Limb (tissue), 2 donors: Measurements from ENCODE around the gene C19orf12.
A peak's percentile ranks its signal among the peaks of the same experiment; 100 is the strongest.

Source experiments
- DNase-seq, 2 donors: peaks; one replicate each; pipeline ENCODE4 v3.0.0-alpha.2; 2016; ENCODE audit errors: extremely low spot score in 2 of 2

The C19orf12 gene

DNA sequence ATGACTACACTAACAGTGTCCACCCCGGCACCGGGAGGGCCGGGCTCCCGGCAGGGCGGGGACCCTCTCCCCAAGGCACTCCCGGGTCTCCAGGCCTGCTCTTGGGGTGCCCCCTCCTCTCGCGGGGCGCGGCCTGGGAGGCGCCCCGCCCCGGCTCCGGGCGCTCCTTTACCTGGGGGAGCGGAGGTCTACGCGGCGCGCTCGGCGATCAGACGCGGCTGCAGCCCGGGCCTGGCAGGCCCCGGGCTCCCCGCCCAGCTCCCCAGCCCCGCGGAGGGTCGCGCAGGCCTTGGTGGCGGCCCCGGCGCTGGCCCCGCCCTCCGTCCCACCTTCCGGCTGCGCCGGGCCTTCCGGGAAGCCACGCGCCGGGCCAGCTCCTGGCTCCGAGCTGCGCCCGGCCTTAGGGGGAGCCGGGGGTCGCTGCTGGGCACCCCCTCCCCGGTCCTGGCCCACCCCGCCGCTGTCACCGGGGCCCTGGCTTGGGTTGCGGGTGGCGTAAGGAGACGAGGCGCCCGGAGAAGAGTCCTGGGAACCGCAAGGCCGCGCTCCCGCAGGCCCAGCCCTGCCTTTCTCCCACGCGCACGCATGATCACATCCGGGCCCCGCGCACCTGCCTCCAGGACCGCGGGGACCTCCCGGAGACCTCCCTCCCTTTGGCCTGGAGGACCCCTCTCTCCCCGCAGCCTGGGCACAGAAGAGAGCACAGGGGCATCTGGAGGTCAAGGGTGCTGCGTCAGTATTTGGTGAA, at the start of gene C19orf12:
C19orf12 (minus strand) TSS at position 309 of the 748 bp plus-strand sequence. CDS start 6,848 bp downstream, outside the sequence.
- DNase-seq, result peak; percentile 63 to 83

DNA sequence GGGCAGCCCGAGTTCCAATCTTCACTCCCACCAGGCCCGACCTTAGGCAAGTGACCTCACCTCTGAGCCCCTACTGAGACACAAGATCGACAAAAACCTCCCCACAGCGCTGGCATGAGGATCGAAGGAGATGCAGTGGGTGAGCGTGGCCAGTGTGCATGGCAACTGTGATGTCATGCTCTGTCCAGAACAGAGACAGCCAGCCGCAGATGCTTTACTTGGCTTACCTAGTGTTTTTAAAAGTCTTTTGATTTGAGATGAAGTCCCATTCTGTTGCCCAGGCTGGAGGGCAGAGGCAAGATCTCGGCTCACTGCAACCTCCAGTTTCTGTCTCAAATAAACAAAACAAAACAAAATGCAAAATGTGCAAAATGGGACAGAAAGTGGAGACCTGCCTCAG, 49.3 kb upstream of the C19orf12 start:
- no peak for DNase-seq

DNA sequence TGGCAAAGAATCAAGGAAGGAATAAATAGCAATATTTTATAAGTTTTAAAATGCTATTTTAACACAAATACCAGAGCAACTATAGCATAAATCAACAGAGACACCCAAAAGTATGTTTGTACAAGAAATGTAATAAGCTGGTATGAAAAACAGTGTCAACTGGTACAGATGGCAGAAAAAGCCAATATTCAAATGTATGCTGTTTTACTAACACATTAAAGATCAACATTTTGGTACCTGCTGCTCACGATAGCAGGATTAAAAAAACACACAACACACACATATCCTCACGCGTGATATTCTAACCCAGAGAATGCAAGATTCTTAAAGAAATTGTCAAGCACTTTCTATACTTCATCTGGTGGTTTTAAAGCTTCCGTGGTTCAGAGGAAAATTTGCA, 48.1 kb upstream of the C19orf12 start:
- no peak for DNase-seq

DNA sequence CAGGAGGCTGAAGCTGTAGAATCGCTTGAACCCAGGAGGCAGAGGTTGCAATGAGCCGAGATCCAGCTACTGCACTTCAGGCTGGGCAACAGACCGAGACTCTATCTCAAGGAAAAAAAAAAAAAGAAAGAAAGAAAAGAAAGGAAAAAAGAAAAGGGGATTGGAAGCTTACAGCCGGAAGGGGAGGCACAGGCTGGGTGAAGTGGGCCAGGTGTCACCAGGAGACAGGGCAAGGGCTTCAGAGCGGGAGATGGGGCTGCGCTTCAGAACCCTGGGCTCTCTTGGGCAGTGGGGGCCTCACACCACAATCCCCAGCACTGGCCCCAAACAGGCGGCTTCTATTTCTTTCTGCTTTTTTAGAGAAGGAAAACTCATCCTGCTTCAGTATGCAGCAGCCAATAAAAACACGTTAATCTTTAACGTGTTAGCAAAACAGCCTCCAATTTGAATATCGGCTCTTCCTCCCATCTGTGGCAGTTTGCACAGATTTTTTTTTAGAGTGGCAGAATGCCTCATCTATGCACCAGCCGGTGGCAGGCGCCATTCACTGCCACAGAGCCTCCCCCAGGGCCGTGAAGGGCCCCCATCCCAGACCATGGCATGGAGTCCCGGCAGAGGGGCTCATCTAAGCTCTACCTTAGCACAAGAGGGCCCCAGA, 46.6 kb upstream of the C19orf12 start:
- no peak for DNase-seq

DNA sequence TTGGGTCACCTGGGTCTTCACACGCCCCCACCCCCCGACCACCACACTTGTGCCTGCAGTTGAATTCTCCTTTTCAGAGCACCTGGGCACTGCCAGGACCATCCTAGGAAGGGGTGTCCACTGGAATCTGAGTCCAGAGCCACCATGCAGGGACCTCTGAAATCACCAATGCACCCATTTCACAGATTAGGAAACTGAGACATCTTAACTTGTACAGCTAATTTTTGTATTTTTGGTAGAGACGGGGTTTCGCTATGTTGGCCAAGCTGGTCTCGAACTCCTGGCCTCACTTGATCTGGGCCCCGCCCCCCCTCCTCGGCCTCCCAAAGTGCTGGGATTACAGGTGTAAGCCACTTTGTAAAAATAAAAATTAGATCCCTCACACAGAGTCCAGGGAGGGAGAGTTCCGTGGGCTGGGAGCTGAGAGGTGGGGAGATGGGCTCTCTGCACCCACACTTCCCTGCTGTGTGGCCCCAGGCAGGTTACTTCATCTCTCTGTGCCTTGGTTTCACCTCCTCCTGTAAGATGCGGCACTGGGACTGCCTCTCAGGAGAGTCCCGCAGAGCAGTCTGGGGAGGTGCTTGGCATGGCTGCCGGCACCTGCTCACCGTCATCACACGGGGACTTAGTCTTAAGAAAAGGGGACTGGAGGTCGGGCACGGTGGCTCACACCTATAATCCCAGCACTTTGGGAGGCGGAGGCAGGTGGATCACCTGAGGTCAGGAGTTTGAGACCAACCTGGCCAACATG, 45.9 kb upstream of the C19orf12 start:
- no peak for DNase-seq

DNA sequence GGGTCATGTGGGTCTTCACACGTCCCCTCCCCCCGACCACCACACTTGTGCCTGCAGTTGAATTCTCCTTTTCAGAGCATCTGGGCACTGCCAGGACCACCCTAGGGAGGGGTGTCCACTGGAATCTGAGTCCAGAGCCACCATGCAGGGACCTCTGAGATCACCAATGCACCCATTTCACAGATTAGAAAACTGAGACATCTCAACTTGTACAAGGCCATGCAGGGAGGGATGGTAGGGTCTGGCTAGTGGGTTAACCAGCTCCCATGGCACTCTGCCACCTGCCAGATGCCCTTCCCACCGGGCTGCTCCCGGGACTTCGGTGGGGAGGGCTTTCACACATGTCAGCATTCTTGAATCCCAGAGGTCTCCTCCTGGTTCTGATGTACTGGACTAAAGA, 44.3 kb upstream of the C19orf12 start:
- DNase-seq, result no peak

DNA sequence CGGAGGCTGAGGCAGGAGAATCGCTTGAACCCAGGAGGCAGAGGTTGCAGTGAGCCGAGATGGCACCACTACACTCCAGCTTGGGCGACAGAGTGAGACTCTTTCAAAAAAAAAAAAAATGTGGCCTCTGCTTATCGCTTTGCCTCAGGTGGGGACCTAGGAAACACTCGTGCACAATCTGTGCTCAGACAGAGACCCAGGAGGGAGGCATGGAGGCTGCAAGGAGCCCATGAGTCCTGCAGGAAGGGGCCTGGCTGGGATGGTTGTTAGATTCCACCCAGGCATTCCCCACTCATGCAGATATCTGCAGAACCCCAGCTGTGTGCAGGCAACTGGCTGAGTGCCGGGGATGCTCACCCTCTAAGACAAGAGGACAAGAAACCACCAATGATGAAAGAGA, 43.8 kb upstream of the C19orf12 start:
- DNase-seq, result no peak

DNA sequence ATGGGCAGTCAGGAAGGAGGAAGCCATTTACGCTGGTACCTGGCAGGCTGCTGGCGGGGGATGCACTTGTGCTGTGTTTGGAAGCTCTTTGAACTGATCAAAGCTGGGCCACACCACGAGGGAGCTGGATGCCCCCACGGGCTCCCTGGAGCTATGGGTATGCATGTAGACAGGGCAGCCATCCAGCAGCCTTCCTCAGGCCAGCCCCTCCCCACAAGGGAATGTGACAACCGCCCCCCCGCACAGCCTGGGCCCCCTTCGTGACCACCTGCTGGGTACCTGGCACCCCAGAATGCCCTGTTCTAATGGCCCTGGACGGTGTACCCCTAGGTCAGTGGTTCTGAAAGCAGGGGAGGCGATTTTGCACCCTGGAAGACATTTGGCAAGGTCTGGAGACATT, 42.5 kb upstream of the C19orf12 start:
- no peak for DNase-seq

DNA sequence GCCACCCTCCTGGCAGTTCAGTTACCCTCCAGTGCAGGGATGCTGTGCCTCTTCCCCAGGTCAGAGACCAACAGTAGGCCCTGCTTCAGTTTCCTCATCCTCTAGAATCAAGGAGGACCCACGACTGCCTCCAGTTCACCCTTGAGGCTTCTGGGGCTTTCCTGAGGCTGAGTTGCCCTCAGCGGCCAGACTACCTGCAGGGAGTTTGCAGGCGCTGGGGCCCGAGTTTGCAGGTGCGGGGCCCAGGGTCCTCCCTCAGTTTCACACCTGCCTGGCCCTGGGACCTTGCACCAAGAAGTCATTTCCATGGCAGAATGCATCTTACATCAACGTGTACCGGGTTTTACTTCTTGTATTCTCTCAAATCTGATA, 38.9 kb upstream of the C19orf12 start:
- DNase-seq, result no peak

DNA sequence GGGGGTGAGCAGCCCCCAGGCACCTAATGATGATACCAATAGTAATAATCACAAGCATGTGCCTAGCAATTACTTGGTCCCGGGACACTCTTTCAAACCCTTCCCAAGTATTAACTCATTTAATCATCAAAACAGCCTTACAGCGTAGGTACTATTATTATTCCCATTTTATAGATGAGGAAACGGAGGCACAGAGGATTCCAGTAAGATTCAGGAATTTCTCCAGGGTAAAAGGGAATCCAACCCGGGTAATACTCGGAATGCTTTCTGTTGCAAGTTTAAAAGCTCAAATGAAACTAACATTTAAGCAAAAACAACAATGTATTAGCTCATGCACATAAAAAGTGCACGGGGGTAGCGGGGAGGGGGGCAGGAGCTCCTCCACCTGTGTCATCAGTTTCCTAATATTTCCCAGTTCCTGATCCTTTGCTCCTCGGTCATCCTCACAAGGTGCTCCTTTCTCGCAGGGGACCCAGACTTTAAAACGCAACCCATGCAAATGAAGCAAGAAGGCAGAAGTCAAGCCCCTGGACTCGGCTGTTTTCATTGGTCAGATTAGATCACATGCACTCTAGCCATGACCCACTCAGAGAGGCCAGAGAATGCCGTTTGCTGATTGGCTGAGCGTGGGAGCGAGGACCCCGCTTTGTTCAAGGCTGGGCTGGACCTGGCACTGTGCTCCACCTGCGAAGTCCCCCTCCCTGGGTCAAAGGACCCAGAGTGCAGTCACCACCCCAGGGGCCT, 38.3 kb upstream of the C19orf12 start:
- DNase-seq, result no peak

DNA sequence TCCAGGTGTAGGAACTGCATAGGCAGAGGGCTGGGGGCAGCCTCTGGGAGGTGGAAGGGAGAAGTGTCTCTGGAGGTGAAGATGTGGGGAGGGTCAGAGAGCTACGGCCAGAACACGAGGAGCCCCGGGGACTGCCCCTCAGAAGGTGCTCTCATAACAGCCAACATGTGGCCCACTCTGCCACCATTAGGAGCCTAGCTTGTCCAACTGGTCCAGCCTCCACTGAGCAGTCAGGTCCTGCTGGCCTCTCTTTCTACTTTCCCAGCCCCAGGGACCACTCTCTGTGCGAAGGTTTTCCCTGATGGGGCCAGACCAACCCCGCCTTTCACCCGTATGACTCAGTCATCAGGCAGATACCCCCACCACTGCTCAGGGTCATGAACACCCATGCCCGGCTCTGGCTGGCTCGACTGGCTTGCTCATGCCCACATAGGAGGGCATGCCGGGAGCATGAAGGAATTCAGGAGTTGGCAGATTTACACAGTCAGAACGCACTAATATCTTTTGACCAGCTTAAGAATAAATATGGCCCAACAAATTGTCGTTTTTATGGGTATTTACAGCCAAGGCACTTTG, 37.5 kb upstream of the C19orf12 start:
- DNase-seq, result no peak

DNA sequence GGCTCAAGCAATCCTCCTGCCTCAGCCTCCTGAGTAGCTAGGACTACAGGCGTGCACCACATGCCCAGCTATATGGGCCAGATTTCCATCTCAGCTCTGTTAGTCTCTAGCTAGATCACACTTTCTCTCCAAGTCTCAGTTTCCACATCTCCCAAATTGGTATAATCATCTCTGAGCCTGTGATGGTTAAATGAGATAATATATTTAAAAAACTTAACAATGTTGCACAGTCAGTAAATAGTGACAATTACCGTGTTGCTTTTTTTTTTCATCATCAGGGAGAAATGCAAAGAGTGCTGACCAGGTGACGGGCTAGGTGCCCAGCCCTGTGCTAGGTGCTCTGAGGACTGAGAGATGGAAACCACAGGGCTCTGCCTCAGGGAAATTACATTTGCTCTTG, 36.9 kb upstream of the C19orf12 start:
- no peak for DNase-seq

DNA sequence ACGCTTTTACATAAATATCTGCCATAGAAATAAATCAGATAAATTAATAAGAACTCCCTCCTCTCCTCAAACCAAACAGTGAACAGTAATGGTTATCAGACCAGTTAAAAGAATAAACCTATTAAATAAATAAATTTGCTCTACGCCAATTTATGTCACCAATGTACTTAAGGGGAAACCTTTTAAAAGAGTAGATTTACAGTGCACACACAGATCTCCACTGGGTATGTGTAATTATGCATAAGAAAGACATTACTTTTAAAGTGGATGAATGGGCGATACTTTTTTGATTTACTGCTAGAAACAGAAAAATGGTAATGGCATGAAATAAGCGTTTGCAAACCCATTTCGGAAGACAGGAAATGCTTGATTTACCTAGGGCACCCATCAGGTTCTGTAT, 34.9 kb upstream of the C19orf12 start:
- no peak for DNase-seq

DNA sequence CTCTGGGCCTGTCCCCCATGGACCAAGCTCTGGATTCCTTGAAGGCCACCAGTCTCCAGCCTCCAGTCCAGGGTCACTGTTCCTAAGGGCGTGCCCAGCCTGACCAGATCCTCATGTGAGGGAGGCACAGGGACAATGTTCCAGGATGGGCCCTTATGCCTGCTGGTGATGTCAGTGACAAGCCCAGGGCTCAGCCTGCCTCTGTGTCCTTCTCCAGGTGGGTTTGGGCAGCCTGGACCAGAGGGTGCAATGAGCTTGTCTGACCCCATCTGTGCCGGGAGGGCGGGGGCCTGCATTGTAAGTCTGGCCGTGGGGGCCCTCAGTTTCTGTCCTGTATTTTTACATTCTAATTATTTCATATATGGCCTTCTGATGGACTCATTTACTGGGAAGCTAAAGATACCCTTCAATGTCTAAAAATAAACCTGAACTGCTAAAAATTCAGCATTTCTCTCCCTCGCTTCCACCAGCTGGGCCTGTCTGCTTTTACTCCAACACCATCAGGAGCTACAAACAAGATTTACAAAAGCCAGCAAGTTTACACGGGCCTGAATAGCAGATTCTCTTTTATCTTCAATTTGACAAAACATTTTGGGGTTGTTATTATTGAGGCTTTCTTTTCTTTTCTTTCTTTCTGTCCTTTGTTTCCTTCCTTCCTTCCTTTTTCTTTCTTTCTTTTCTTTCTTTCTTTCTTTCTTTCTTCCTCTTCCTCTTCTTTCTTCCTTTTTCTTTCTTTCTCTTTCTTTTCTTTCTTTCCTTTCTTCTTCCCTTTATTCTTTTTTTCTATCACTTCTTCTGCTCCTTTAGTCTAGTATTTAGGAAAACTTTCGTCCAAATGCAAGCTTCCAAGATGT, 34.2 kb upstream of the C19orf12 start:
- no peak for DNase-seq

DNA sequence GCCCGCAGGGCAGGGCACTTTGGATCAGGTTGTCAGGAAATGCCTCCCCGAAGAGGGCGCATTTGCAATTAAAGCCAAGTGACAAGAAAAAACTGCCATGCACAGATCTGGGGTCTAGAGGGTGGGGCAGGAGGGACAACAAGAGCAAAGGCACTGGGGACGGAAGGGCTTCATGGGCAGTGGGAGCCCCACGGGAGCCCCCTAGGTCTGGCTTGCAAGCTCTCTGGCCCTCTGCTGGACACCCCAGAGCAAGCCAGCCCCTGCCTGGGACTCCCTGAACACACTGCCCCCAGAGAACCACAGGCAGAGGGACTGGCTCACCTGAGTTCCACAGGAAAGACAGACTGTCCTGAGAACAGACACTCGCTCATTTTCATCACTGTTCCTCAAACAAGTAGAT, 30.2 kb upstream of the C19orf12 start:
- no peak for DNase-seq

DNA sequence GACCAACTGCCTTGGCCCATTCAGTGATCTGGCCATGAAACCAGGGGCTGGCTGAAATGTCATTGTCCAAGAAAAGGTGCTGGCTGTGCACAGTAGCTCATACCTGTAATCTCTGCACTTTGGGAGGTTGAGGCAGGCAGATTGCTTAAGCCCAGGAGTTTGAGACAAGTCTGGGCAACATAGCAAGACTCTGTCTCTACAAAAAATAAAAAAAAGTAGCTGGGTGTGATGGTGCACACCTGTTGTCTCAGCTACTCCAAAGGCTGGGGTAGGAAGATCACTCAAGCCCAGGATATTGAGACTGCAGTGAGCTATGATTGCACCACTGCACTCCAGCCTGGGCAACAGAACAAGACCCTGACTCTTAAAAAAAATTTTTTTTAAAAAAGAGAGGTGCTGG, 28.6 kb upstream of the C19orf12 start:
- DNase-seq, result no peak

DNA sequence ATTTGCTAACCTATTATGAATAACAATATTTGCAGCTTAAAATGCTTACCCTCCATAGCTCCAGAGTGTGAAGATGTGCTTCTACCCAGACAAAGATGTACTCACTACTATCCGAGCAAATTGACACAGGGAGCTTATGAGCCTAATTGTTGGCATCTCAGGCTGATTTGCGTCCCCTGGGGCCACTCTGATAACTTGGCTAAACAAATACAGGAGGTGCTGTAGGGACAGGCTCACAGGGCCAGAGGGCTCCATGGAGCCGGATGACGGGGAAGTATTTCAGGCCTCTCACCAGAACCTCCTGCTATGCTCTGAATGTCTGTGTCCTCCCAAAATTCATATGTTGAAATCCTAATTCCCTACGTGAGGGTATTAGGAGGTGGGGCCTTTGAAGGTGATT, 26.7 kb upstream of the C19orf12 start:
- no peak for DNase-seq

DNA sequence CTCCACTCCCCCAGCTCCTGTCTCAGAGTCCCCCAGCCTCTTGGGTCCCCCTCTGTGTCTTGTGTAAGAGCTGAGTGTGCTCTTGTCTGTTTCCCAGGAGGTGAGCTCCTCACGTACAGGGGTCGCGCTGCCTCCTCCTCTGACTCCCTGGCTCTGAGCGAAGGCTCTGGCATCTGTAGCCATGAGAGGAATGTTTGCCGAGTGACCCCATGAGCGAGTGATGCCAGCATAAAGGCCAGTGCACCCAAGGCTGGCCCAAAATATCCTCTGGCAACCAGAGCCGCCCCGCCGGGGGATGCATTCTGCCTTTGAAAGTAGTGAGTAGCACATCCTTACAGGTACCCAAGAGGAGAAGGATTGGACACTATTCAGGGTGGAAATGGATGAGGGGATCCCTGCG, 26.2 kb upstream of the C19orf12 start:
- DNase-seq, result no peak

DNA sequence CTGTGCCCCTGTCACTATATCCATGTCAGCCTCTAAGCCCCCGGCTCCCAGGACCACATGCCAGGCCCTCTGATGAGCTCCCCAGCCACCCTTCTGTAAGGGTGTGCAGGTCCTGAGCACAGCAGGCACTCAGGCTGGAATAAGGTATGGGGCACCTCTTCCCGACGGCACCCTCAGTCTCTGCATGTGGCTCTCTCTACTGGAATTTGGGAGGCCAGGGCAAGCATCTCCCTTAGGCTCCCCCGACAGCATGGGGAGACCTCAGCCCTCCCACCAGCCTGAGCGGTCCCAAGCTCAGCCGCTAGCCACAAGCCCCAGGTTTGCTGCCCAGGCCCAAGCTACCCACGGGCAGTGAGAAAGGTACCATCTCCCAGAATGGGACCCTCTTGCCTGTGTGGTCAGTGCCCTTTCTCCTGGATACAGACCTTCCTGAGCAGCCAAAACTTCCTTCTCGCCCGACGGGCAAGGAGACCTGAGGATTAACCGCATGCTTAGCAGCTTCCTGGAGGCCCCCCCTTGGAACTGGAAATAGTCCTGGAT, 22.5 kb upstream of the C19orf12 start:
- DNase-seq, result no peak

DNA sequence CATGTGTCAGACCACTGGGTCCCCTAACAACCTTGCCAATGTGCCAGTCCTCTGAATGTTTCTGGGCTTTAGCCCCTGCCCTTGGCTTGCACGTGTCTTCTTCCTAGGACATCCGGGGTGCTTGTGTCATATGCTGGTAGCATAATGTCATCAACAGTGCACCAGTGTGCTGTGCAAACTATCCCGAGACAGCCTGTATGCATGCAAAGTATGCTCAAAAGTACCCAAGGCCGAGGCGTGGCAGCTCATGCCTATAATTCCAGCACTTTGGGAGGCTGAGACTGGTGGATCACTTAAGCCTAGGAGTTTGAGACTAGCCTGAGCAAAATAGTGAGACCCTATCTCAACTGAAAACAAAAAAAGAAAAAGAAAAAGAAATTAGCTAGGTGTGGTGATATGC, 20.8 kb upstream of the C19orf12 start:
- no peak for DNase-seq
